ENCODE data around the gene LRRC37B.
"Not testable (repeated sequence)": the region's sequence is repeated elsewhere in the genome, so short reads cannot be mapped to it uniquely, and the experiment has no call there.

- not testable (repeated sequence) for TF ChIP-seq CTCF (conservative IDR thresholded peaks at IDR 0.05 in 1 of 2, IDR thresholded peaks at IDR 0.05 in 1 of 2; ENCODE audit: extremely low read depth in 1 of 2, insufficient read depth in 1 of 2, low read depth in 1 of 2, low read length in 2 of 2); EZH2 (IDR thresholded peaks at IDR 0.05; ENCODE audit: borderline replicate concordance, low read length)
These were observed 15.4 kb upstream of the LRRC37B start for GRCh38 chr17:31991821-31992220.
